ENCODE data around the gene FOSL1.

FOSL1 gene

DNA sequence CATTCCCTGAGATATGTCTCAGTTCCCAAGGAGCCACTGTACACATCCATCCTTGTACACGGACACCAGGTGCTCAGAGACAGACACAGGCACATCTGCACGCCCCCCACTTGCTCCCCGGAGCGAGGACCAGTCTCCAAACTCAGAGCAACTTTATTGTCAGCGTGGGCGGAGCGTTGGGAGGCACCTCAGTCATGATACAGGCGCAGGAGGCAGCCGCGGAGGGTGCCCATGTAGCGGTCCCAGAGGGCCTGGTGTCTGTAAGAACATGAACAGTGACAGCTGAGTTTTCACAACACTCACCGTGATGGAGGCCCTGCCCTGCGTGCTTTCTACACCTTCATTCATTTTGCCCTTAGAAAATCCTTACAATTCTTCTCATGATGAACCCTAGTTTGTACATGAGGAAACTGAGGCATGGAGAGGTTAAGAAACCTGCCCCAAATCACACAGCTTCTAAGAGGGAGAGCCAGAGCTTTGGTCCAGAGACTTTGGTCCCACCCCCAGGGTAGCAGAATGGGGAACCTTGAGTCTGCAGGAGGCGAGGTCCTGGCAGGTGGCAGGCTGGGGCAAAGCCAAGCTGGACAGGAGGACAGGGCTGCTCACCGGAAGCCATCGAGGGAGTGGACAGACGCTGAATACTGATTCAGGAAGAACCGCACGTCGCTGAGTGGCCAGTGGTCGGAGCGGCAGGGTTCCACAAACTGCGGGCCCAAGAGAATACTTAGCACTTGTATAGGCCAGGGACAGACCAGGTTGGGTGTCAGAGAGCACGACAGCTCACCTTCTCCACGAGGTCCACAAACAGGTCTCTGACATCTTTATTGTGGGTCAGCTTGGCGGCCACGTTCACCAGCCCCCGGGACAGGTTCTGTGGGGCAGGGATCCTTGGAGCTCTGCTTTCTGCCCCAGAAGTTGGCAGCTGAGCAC, 16.1 kb downstream of the FOSL1 start:
- Histone ChIP-seq H3K4me3 (ENCODE audit: low read depth, low read length) (no peak overlapping the region), H3K9me3 (ENCODE audit: control insufficient read depth, low read length) (no peaks in the 10 kb centered on the region), H3K4me2 (ENCODE audit: low read length) (no peak overlapping the region), H3K27me3 (ENCODE audit: control insufficient read depth, insufficient read depth, low read length) (no peaks in the 10 kb centered on the region), H2AFZ (no peak overlapping the region), H3K27ac (no peak overlapping the region), H3K4me1 (peaks cover 5% of the 10 kb centered on the region), H3K79me2 (no peaks in the 10 kb centered on the region), H3K9ac (no peak overlapping the region), H3K36me3 (ENCODE audit: control insufficient read depth, insufficient read depth, low read length) (no peaks in the 10 kb centered on the region)
- TF ChIP-seq, protein P1, sequence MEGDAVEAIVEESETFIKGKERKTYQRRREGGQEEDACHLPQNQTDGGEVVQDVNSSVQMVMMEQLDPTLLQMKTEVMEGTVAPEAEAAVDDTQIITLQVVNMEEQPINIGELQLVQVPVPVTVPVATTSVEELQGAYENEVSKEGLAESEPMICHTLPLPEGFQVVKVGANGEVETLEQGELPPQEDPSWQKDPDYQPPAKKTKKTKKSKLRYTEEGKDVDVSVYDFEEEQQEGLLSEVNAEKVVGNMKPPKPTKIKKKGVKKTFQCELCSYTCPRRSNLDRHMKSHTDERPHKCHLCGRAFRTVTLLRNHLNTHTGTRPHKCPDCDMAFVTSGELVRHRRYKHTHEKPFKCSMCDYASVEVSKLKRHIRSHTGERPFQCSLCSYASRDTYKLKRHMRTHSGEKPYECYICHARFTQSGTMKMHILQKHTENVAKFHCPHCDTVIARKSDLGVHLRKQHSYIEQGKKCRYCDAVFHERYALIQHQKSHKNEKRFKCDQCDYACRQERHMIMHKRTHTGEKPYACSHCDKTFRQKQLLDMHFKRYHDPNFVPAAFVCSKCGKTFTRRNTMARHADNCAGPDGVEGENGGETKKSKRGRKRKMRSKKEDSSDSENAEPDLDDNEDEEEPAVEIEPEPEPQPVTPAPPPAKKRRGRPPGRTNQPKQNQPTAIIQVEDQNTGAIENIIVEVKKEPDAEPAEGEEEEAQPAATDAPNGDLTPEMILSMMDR (IDR thresholded peaks at IDR 0.05): no peak

DNA sequence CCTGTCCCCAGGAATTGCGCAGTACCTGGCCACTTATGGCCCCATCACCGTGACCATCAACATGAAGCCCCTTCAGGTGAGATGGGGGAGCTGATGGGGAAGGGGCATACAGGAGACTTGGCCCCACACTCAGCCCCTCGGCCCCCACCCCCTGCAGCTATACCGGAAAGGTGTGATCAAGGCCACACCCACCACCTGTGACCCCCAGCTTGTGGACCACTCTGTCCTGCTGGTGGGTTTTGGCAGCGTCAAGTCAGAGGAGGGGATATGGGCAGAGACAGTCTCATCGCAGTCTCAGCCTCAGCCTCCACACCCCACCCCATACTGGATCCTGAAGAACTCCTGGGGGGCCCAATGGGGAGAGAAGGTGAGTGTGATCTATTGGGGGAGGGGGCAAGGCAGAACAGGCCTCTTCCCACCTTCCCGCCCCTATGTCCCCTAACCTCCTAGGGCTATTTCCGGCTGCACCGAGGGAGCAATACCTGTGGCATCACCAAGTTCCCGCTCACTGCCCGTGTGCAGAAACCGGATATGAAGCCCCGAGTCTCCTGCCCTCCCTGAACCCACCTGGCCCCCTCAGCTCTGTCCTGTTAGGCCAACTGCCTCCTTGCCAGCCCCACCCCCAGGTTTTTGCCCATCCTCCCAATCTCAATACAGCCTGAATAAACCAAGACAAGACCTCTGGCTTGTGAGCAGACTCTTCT, 17.0 kb downstream of the FOSL1 start:
- H3K27me3 ChIP-seq (ENCODE audit: control insufficient read depth, insufficient read depth, low read length): no peaks in the 10 kb centered on the region
- H3K4me1 ChIP-seq: peaks cover 5% of the 10 kb centered on the region
- TF ChIP-seq, protein P1 (IDR thresholded peaks at IDR 0.05): no peak
- no peaks in the 10 kb centered on the region for H3K36me3 ChIP-seq (ENCODE audit: control insufficient read depth, insufficient read depth, low read length)
- H3K27ac ChIP-seq: no peak overlapping the region
- no peak overlapping the region for H2AFZ ChIP-seq
- no peak overlapping the region for H3K4me2 ChIP-seq (ENCODE audit: low read length)
- no peaks in the 10 kb centered on the region for H3K79me2 ChIP-seq
- H3K4me3 ChIP-seq (ENCODE audit: low read depth, low read length): no peak overlapping the region
- no peaks in the 10 kb centered on the region for H3K9me3 ChIP-seq (ENCODE audit: control insufficient read depth, low read length)
- no peak overlapping the region for H3K9ac ChIP-seq

DNA sequence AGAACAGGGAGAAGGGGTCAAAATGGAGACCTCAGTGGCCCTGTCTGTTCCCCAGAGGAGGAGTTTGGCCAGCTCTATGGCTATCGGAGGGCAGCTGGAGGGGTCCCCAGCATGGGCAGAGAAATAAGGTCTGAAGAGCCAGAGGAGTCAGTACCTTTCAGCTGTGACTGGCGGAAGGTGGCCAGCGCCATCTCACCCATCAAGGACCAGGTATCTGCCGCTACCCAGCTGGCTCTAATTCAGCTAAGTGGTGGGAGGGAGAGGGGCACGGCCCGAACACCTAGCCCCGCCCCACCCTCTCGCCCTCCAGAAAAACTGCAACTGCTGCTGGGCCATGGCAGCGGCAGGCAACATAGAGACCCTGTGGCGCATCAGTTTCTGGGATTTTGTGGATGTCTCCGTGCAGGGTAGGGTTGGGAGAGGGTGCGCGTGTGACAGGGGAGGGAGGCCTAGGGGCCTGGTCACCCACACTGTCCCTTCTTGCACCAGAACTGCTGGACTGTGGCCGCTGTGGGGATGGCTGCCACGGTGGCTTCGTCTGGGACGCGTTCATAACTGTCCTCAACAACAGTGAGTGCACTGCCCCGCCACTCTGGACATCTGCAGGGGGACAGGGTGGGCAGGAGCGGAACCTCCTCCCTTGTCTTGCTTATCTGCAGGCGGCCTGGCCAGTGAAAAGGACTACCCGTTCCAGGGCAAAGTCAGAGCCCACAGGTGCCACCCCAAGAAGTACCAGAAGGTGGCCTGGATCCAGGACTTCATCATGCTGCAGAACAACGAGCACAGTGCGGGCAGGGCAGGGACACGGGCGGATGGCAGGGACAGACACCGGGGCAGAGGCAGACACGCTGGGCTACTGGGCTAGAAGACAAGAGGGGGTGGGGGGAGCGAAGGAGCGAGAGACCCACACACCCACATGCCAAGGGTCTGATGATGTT, 17.8 kb downstream of the FOSL1 start:
- Histone ChIP-seq H3K36me3 (ENCODE audit: control insufficient read depth, insufficient read depth, low read length) (no peaks in the 10 kb centered on the region), H3K27me3 (ENCODE audit: control insufficient read depth, insufficient read depth, low read length) (no peaks in the 10 kb centered on the region), H3K27ac (no peak overlapping the region), H3K79me2 (no peaks in the 10 kb centered on the region), H3K4me2 (ENCODE audit: low read length) (no peak overlapping the region), H3K9me3 (ENCODE audit: control insufficient read depth, low read length) (no peaks in the 10 kb centered on the region), H3K9ac (no peak overlapping the region), H3K4me3 (ENCODE audit: low read depth, low read length) (no peak overlapping the region), H2AFZ (no peak overlapping the region), H3K4me1 (peaks cover 1% of the 10 kb centered on the region)
- TF ChIP-seq, protein P1 (IDR thresholded peaks at IDR 0.05): no peak

DNA sequence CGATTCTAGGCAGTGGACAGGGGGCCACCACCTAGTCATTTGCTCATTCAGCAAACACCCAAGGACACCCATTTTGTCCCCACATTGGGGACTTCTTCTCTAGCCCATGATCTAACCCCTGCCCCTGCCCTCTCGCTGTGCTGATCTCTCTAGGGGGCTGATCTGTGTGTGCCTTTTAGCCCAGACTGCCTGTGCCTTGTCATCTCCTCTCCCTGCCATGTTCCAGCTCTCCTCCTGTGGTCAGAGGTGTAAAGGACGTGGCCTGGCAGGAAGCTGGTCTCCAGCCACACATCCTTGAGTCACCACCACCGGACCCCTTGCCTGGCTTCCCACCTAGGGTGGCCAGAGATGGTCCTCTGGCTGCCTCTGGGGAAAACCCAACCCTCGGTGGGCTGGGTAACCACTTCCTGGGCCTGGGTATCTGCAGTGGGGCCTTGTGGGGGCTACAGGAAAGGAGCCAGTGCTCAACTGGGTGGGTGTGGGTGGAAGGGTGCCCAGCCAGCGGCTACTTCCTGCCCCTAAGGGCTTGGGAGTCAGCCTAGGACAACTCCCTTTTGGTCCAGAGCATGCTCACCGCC, 19.3 kb downstream of the FOSL1 start:
- Histone ChIP-seq H3K9ac (no peak overlapping the region), H3K79me2 (no peaks in the 10 kb centered on the region), H3K4me3 (ENCODE audit: low read depth, low read length) (no peak overlapping the region), H3K9me3 (ENCODE audit: control insufficient read depth, low read length) (no peaks in the 10 kb centered on the region), H3K36me3 (ENCODE audit: control insufficient read depth, insufficient read depth, low read length) (no peaks in the 10 kb centered on the region), H2AFZ (no peak overlapping the region), H3K4me2 (ENCODE audit: low read length) (no peak overlapping the region), H3K27me3 (ENCODE audit: control insufficient read depth, insufficient read depth, low read length) (no peaks in the 10 kb centered on the region), H3K4me1 (no peaks in the 10 kb centered on the region), H3K27ac (no peak overlapping the region)
- TF ChIP-seq, protein P1 (IDR thresholded peaks at IDR 0.05): no peak
